ENCODE results near the gene MACROD1.

DNA sequence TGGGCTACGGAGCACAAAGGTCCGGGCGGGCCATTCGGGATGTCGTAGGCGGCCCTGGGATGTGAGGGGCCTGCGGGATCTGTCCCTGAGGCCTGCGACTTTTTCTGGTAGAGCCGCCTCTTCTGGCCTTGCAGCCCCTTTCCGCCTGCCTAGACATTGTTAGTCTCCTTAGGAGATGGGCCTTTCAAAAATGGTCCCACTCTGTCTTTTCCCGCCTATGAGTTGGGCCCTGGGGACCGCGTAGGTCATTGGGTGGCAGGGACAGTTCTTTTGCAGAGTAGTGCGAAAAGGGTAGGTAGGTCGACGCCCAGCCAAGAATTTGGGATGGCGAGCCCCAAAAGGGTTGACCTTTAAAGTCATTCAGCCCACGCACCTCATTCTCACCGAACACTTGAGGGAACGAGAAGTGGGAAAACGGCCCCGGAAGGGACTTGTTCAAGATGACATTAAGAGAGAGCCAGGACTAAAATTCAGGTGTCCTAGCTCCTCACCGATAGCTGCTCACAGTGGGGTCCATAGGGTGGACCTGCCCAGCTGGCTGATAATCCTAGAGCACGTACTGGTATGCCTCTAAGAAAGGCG, 178.9 kb downstream of the MACROD1 start:
- TF ChIP-seq, protein P1, sequence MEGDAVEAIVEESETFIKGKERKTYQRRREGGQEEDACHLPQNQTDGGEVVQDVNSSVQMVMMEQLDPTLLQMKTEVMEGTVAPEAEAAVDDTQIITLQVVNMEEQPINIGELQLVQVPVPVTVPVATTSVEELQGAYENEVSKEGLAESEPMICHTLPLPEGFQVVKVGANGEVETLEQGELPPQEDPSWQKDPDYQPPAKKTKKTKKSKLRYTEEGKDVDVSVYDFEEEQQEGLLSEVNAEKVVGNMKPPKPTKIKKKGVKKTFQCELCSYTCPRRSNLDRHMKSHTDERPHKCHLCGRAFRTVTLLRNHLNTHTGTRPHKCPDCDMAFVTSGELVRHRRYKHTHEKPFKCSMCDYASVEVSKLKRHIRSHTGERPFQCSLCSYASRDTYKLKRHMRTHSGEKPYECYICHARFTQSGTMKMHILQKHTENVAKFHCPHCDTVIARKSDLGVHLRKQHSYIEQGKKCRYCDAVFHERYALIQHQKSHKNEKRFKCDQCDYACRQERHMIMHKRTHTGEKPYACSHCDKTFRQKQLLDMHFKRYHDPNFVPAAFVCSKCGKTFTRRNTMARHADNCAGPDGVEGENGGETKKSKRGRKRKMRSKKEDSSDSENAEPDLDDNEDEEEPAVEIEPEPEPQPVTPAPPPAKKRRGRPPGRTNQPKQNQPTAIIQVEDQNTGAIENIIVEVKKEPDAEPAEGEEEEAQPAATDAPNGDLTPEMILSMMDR (IDR thresholded peaks at IDR 0.05): no peak
- TF ChIP-seq POLR2A (IDR thresholded peaks at IDR 0.05): no peak
